MV-4-11 (cell line): ENCODE data around the gene NAIP.
"Not testable (repeated sequence)": the region's sequence is repeated elsewhere in the genome, so short reads cannot be mapped to it uniquely, and the experiment has no call there.

Source experiments
- DNase-seq: peaks from one replicate; lab custom pipeline; 2025; lab: John Stamatoyannopoulos, UW

Gene NAIP

GRCh38 chr5:70925211-70925562 is 100.0 kb downstream of the NAIP start:
- DNase-seq, result not testable (repeated sequence)
